ENCODE measurements around the gene TTC21B.

TTC21B gene

DNA sequence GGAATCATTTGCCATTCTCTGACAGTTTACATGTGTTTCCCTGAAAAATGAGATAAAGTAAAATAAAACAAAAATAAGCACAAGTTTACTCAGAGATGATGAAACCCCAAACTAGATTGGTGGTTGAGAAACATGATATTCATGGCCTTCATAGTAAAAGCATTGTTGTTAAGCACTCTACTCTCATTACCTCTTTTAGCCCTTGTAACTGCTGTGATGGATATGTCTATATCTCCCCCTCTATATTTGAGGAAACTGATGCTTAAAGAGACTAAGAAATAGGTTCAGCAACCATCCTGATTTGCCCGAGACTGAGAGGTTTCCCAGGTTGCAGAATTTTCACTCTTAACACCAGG lies 125.7 kb downstream of the TTC21B start:
- ATAC-seq, result no peak

DNA sequence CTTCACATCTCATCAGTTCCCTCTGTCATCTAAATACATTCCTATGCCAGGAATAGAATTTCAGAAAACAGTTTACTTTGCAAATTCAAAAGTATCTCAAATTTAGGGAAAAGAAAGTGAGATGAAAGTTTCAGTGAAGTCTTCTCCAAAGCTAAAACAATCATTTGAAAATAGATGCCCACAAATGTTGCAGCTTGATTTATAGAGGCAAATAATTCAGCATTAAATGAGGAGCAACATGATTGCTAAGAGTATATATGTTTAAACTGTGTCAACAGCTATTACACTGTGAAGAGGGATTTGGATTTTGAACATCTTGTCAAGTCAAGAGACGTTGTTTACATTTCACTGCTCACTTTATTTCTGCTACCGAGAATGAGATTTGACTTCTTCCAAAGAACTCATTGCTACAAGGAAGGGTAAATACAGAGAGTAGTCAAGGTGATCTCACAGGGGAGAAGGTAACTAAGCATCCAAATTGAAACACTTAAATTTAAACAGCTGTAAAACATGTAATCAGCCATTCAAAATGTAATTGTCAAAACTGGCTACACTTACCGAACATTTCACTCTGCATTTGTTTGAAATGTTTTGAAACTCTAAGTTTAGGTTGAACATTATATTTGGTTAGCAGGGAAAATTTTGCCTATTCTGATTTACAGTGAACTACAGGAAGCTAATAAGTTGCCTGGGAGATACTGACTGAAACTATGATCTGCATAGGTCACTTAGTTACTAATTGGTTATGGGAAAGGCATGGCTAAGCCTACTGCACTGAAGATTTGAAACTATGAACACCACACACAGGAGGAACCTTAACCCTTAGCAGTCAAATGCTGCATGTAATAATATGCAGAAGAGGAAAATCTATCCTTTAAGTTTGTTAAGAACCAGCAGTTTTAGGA lies 126.3 kb downstream of the TTC21B start:
- no peak for ATAC-seq

DNA sequence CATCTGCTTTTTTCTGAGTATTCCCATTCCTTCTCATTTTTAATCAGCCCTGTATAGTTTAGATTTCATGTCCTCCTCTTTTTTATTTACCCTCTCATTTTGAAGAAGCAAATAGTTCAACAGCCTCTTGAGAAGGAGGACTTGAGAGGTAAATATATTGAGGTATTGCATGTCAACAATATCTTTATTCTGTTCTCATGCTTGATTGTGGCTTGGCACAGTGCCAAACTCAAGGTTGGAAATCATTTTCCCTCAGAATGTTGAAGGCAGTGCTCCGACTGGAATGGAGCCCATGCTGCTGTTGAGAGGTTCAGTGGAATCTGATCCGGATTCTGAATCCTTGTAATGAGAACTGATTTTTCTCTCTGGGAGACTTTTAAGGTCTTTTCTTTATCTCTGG lies 128.5 kb downstream of the TTC21B start:
- no peak for ATAC-seq

All from activated CD4-positive, CD25-positive, alpha-beta regulatory T cell treated with anti-CD3 and anti-CD28 coated beads, Interleukin-2, amount 50 U/mL, for 24 hours (primary cell).